Neural cell (in vitro differentiated cells): ENCODE measurements around the gene PXDN. TPM values are rescaled to one million over a fixed set of nuclear protein-coding genes. Genes with fewer than 3 reads are reported as not detected.
"Not testable (repeated sequence)": the region's sequence is repeated elsewhere in the genome, so short reads cannot be mapped to it uniquely, and the experiment has no call there.

Experiments used
- H2AFZ ChIP-seq: fragments of 200-600, 300-800 bp; sonication (generic), shearing (Covaris generic); 2 replicates; pipeline ENCODE4 v1.6.0; 2014; ENCODE audit warnings: low read depth, mild to moderate bottlenecking, antibody characterized with exemption, low read length, moderate library complexity
- H3F3A ChIP-seq: fragments of 200-600 bp; shearing (Covaris generic); 2 replicates; pipeline ENCODE4 v1.6.1; 2016; ENCODE audit warnings: mild to moderate bottlenecking, moderate library complexity, mixed read lengths, antibody characterized with exemption, low read length; ENCODE audit not compliant: insufficient read depth, poor library complexity, severe bottlenecking
- H3K27ac ChIP-seq: fragments of 200-600, 300-800 bp; sonication (generic), shearing (Covaris generic); 2 replicates; pipeline ENCODE4 v1.5.1; 2014; ENCODE audit warnings: mild to moderate bottlenecking, low read length, moderate library complexity
- H3K27me3 ChIP-seq: fragments of 300-800, 200-600 bp; sonication (generic), shearing (Covaris generic); 2 replicates; pipeline ENCODE4 v1.6.0; 2014; ENCODE audit warnings: mild to moderate bottlenecking, low read depth, low read length, moderate library complexity; ENCODE audit not compliant: insufficient read depth
- H3K36me3 ChIP-seq: fragments of 300-800, 200-600 bp; sonication (generic), shearing (Covaris generic); 2 replicates; pipeline ENCODE4 v1.5.1; 2014; ENCODE audit warnings: mild to moderate bottlenecking, antibody characterized with exemption, low read length, moderate library complexity; ENCODE audit not compliant: insufficient read depth
- H3K4me2 ChIP-seq: fragments of 300-800, 200-600 bp; sonication (generic), shearing (Covaris generic); 2 replicates; pipeline ENCODE4 v1.6.0; 2014; ENCODE audit warnings: mild to moderate bottlenecking, low read length
- H3K4me3 ChIP-seq: fragments of 300-800, 200-600 bp; sonication (generic), shearing (Covaris generic); 2 replicates; pipeline ENCODE4 v1.5.1; 2014; ENCODE audit warnings: mild to moderate bottlenecking, low read length, moderate library complexity
- H3K79me2 ChIP-seq: fragments of 200-600 bp; shearing (Covaris generic); replicated peaks from 2 replicates; pipeline ENCODE4 v1.6.0; 2014; ENCODE audit warnings: mild to moderate bottlenecking, low read length, moderate library complexity; ENCODE audit not compliant: insufficient read depth
- H3K9ac ChIP-seq: fragments of 300-800, 200-600 bp; sonication (generic), shearing (Covaris generic); 2 replicates; pipeline ENCODE4 v1.6.1; 2016; ENCODE audit warnings: mild to moderate bottlenecking, low read length, mixed read lengths
- H3K9me2 ChIP-seq: fragments of 200-600 bp; shearing (Covaris generic); 2 replicates; pipeline ENCODE4 v1.6.1; 2016; ENCODE audit warnings: mild to moderate bottlenecking, low read length, mixed read lengths; ENCODE audit not compliant: insufficient read depth
- H3K9me3 ChIP-seq: fragments of 200-600, 300-800 bp; sonication (generic), shearing (Covaris generic); 2 replicates; pipeline ENCODE4 v1.6.1; 2016; ENCODE audit warnings: mild to moderate bottlenecking, mixed run types, low read length, moderate library complexity, mixed read lengths
- H4K20me1 ChIP-seq: fragments of 200-600 bp; shearing (Covaris generic); 2 replicates; pipeline ENCODE4 v1.6.1; 2016; ENCODE audit warnings: mild to moderate bottlenecking, mixed run types; ENCODE audit not compliant: insufficient read depth
- EP300 ChIP-seq: fragments of 450-650 bp; conservative IDR thresholded peaks from 2 replicates; pipeline ENCODE4 v1.6.1; 2014; ENCODE audit warnings: antibody characterized with exemption, mild to moderate bottlenecking, moderate library complexity; ENCODE audit not compliant: poor library complexity, severe bottlenecking
- EZH2 ChIP-seq: fragments of 200-600, 300-800 bp; shearing (Covaris generic), sonication (generic); IDR thresholded peaks from 2 replicates; pipeline ENCODE4 v1.6.1; 2014; ENCODE audit warnings: antibody characterized with exemption, low read length, borderline replicate concordance, mild to moderate bottlenecking; ENCODE audit not compliant: insufficient read depth, poor library complexity, severe bottlenecking
- MXI1 ChIP-seq: fragments of 450-650 bp; conservative IDR thresholded peaks from 2 replicates; pipeline ENCODE4 v1.6.1; 2014; ENCODE audit warnings: antibody characterized with exemption, mild to moderate bottlenecking; ENCODE audit not compliant: poor library complexity, severe bottlenecking
- POLR2AphosphoS5 ChIP-seq: IDR thresholded peaks from 2 replicates; pipeline ENCODE4 v1.6.1; 2012
- RAD21 ChIP-seq: fragments of 450-650 bp; conservative IDR thresholded peaks from 2 replicates; pipeline ENCODE4 v1.6.1; 2014; ENCODE audit warnings: antibody characterized with exemption, mild to moderate bottlenecking, moderate library complexity
- REST ChIP-seq: IDR thresholded peaks from 2 replicates; pipeline ENCODE4 v1.6.1; 2012; ENCODE audit warnings: borderline replicate concordance
- SMC3 ChIP-seq: fragments of 450-650 bp; conservative IDR thresholded peaks from 2 replicates; pipeline ENCODE4 v1.6.1; 2014; ENCODE audit warnings: antibody characterized with exemption, mild to moderate bottlenecking, moderate library complexity; ENCODE audit not compliant: poor library complexity
- TAF1 ChIP-seq: IDR thresholded peaks from 2 replicates; pipeline ENCODE4 v1.6.1; 2012; ENCODE audit warnings: low read depth
- polyA plus RNA-seq: library from polyadenylated mRNA; depleted of rRNA; stranded (reverse); fragments of >200 nt; gene quantifications from 2 replicates; pipeline ENCODE4 v1.2.3, GENCODE V29; 2014
- TF ChIP-seq, protein P1 (sequence below): fragments of 450-650 bp; IDR thresholded peaks from 2 replicates; pipeline ENCODE4 v1.5.1; 2014; ENCODE audit warnings: antibody characterized with exemption, mild to moderate bottlenecking, moderate library complexity; ENCODE audit not compliant: poor library complexity, severe bottlenecking

The PXDN gene
- polyA plus RNA-seq, 1 donor from 2014 or later: 181 TPM

- Histone ChIP-seq H3K9me2 (no peaks in the 10 kb centered on the region), H2AFZ (no peak overlapping the region), H4K20me1 (peaks cover 3% of the 10 kb centered on the region), H3K27me3 (no peaks in the 10 kb centered on the region), H3K4me2 (no peak overlapping the region), H3K27ac (no peak overlapping the region), H3K79me2 (peaks cover 42% of the 10 kb centered on the region), H3K4me3 (no peak overlapping the region), H3K9ac (no peak overlapping the region), H3F3A (no peaks in the 10 kb centered on the region), H3K36me3 (no peaks in the 10 kb centered on the region), H3K9me3 (no peaks in the 10 kb centered on the region)
- TF ChIP-seq SMC3: no peak
These were observed 27.2 kb downstream of the PXDN start for GRCh38 chr2:1717113-1717512.

DNA sequence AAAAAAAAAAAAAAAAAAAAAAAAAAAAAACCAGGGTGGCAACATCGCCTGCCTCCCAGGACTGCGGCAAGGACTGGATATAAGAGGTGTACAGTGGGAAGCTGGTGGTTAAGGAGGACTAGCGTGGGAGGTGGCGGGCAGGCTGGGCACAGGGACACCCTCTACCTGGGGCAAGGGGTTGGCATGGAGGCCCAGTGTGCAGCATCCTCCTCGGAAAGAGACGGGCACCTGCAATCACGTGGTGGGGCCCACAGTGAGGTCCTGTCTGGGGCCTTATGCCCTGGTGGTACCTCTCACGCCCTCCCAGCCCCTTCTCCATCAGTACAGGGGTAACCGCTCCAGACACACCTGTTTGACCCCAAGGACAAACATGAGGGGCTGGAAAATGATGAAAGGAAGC lies 27.9 kb downstream of the PXDN start:
- no peak overlapping the region for H2AFZ ChIP-seq
- H3K9me3 ChIP-seq: no peaks in the 10 kb centered on the region
- H3K4me3 ChIP-seq: no peak overlapping the region
- no peaks in the 10 kb centered on the region for H3K27me3 ChIP-seq
- H3K36me3 ChIP-seq: no peaks in the 10 kb centered on the region
- TF ChIP-seq TAF1 (no peak), EZH2 (no peak), REST (no peak), EP300 (no peak), RAD21 (no peak), MXI1 (no peak), SMC3 (no peak), POLR2AphosphoS5 (no peak)
- TF ChIP-seq, protein P1, sequence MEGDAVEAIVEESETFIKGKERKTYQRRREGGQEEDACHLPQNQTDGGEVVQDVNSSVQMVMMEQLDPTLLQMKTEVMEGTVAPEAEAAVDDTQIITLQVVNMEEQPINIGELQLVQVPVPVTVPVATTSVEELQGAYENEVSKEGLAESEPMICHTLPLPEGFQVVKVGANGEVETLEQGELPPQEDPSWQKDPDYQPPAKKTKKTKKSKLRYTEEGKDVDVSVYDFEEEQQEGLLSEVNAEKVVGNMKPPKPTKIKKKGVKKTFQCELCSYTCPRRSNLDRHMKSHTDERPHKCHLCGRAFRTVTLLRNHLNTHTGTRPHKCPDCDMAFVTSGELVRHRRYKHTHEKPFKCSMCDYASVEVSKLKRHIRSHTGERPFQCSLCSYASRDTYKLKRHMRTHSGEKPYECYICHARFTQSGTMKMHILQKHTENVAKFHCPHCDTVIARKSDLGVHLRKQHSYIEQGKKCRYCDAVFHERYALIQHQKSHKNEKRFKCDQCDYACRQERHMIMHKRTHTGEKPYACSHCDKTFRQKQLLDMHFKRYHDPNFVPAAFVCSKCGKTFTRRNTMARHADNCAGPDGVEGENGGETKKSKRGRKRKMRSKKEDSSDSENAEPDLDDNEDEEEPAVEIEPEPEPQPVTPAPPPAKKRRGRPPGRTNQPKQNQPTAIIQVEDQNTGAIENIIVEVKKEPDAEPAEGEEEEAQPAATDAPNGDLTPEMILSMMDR: no peak
- no peak overlapping the region for H3K9ac ChIP-seq
- no peak overlapping the region for H3K4me2 ChIP-seq
- peaks cover 3% of the 10 kb centered on the region for H4K20me1 ChIP-seq
- no peak overlapping the region for H3K27ac ChIP-seq
- H3F3A ChIP-seq: no peaks in the 10 kb centered on the region
- H3K9me2 ChIP-seq: no peaks in the 10 kb centered on the region
- H3K79me2 ChIP-seq: peaks cover 44% of the 10 kb centered on the region

- not testable (repeated sequence) for H3F3A ChIP-seq, H3K4me2 ChIP-seq, H3K36me3 ChIP-seq, H3K9me3 ChIP-seq, H4K20me1 ChIP-seq, H3K9me2 ChIP-seq, H3K9ac ChIP-seq, H2AFZ ChIP-seq, H3K4me3 ChIP-seq, H3K27me3 ChIP-seq, H3K27ac ChIP-seq
- H3K79me2 ChIP-seq: peaks cover 44% of the 10 kb centered on the region
These were observed 28.4 kb downstream of the PXDN start for GRCh38 chr2:1716014-1716305.
